Inferior parietal cortex (tissue), 1 donor: ENCODE data around the gene OR51V1.

Experiments used
- DNase-seq: peaks from one replicate; pipeline ENCODE4 v3.0.0-alpha.2; 2016; ENCODE audit errors: extremely low spot score

The OR51V1 gene

DNA sequence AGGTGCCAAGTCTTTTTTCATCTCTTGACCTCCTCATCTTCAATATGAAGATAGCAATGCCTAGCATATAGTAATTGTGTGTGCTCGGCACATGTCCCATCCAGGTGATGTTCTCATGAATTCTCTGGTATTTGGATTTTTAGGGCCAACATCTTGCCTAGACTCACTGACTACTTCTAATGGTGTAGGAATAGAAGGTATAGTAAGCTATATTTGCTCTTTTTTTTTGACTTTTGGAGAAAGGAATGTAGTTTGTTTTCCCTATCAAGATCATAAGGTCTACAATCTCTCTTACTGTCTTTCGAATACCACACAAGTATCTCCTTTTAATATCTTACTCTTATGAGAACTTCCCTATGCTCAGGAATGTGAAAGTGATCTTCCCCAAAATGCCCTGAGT lies 30.6 kb upstream of the OR51V1 start:
- DNase-seq: no peak

- no peak for DNase-seq
These were observed 29.8 kb upstream of the OR51V1 start for GRCh38 chr11:5230266-5230665.

DNA sequence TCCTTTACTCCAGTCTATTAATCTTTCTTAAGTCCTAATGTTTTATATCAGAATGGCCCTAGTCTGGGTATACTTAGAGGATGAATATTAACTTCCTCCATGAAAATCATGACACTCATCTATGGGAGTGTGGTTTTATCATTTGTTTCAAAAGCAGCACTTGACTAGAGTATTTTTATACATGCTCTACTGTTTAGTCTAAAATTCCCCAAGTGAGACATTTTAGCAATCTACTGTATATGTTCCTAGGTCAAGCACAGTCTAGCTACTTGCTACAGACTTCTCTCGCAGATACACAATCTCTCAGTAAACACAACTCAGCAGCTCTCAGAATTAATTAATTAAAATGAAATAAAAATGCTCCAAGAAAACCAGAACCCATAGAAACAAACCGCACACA lies 29.3 kb upstream of the OR51V1 start:
- DNase-seq: no peak

GRCh38 chr11:5229356-5229755 lies 28.9 kb upstream of the OR51V1 start:
- DNase-seq: no peak

GRCh38 chr11:5228124-5228523 lies 27.6 kb upstream of the OR51V1 start:
- no peak for DNase-seq

DNA sequence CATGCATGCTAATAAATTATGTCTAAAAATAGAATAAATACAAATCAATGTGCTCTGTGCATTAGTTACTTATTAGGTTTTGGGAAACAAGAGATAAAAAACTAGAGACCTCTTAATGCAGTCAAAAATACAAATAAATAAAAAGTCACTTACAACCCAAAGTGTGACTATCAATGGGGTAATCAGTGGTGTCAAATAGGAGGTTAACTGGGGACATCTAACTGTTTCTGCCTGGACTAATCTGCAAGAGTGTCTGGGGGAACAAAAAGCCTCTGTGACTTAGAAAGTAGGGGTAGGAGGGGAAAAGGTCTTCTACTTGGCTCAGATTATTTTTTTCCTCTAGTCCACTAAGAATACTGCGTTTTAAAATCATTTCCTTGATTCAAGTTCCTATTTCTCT lies 27.2 kb upstream of the OR51V1 start:
- DNase-seq: no peak

- DNase-seq: no peak
These were observed 26.3 kb upstream of the OR51V1 start, which contains the start of gene HBB for GRCh38 chr11:5226732-5227310. HBB (minus strand) TSS chr11:5227071; CDS start chr11:5227021, 50 bp downstream.

GRCh38 chr11:5225480-5225871 lies 25.0 kb upstream of the OR51V1 start:
- no peak for DNase-seq

DNA sequence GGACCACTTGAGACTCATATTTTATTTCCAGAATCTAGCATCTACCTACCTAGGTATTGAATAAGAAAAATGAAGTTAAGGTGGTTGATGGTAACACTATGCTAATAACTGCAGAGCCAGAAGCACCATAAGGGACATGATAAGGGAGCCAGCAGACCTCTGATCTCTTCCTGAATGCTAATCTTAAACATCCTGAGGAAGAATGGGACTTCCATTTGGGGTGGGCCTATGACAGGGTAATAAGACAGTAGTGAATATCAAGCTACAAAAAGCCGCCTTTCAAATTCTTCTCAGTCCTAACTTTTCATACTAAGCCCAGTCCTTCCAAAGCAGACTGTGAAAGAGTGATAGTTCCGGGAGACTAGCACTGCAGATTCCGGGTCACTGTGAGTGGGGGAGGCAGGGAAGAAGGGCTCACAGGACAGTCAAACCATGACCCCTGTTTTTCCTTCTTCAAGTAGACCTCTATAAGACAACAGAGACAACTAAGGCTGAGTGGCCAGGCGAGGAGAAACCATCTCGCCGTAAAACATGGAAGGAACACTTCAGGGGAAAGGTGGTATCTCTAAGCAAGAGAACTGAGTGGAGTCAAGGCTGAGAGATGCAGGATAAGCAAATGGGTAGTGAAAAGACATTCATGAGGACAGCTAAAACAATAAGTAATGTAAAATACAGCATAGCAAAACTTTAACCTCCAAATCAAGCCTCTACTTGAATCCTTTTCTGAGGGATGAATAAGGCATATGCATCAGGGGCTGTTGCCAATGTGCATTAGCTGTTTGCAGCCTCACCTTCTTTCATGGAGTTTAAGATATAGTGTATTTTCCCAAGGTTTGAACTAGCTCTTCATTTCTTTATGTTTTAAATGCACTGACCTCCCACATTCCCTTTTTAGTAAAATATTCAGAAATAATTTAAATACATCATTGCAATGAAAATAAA lies 24.3 kb upstream of the OR51V1 start:
- no peak for DNase-seq

DNA sequence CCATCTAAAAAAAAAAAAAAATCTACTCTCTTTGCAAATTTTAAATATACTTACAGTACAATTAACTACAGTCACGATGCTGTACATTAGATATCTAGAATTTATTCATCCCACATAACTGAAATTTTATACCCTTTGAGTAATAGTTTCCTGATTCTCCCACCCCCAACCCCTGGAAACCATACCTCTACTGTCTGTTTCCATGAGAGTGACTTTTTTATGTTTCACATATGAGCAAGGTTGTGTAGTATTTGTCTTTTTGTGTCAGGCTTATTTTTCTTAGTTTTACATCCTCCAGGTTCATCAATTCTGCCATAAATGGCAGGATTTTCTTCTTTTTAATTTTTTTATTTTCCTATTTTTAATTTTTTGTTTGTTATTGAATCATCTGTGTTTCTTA lies 23.2 kb upstream of the OR51V1 start:
- DNase-seq: no peak

DNA sequence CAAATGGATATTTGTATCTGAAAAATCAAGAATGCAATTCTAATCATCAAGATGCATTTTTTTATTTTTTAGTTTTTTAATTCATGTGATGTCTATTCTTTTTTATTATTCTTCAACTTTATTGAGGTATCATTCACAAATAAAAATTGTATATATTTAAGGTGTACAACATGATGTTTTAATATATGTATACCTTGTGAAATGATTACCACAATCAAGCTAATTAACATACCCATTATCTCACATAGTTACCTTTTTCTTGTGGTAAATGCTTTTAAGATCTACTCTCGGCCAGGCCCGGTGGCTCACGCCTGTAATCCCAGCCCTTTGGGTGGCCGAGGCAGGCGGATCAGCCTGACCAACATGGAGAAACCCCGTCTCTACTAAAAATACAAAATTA lies 22.7 kb upstream of the OR51V1 start:
- no peak for DNase-seq

DNA sequence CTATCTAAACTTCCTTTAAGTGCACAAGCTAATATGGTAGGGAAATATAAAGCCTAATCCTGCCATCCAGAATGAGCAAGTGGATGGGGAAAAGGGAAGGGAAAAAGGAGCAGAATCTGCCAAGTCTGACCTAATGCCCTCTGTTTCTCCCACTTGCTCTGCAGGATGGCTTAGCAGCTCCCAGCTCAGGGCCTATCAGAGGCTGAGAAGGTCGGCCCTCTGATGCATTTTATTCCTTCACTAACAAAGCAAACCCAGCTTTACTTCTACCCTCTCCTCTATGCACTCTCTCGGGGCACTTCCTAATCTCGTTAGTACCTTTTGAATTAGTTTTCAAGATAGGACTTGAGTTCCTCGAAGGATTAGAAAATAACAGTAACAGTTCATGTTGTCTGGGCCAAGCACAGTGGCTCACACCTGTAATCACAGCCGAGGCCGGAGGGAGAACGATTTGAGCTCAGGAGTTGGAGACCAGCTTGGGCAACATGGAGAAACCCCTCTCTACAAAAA lies 9.9 kb upstream of the OR51V1 start:
- DNase-seq: no peak

- DNase-seq: peak; percentile 43
These were observed 4.3 kb upstream of the OR51V1 start for GRCh38 chr11:5204787-5205186.

- DNase-seq: no peak
These were observed 2.9 kb upstream of the OR51V1 start for GRCh38 chr11:5203366-5203765.

- DNase-seq: no peak
These were observed 2.2 kb downstream of the OR51V1 start for GRCh38 chr11:5198285-5198684.

DNA sequence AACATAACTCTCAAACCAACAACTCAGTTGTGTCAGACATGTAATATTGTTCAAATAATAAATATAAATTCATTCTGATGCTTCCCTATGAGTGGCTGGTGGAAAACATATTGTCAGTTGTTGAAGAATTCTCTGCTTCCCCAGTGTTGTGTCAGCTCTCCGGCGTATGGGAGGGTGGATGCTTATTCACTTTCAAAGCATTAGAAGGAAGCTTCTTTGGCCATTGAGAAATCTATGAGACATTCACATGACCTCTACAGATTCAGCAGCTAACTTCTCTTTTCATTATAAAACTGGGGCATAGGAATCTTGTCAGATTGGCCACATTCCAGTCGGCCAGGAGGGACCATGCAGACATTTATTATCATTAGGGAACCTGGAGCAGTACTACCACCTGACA lies 2.9 kb downstream of the OR51V1 start:
- no peak for DNase-seq

DNA sequence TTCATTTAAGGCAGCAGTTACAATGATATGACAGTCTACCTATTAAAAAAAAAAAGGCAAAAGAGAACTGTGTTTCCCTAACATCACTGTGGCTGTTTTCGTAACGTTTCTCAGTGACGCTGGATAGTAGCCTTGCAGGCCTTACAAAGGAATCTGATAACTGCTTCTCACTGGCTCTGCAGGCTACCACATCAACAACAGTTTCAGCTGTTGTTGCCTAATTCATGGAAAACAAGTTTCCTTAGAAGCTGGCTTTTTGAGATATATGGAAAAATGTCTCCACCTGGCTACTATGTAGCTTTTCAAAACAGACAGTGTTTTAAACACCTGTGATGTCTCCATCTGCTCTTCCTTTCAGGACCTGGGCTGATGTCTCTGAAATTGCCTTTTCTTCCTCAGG lies 3.8 kb downstream of the OR51V1 start:
- no peak for DNase-seq

GRCh38 chr11:5196067-5196466 lies 4.4 kb downstream of the OR51V1 start:
- no peak for DNase-seq

- no peak for DNase-seq
These were observed 7.7 kb downstream of the OR51V1 start for GRCh38 chr11:5192738-5193137.

DNA sequence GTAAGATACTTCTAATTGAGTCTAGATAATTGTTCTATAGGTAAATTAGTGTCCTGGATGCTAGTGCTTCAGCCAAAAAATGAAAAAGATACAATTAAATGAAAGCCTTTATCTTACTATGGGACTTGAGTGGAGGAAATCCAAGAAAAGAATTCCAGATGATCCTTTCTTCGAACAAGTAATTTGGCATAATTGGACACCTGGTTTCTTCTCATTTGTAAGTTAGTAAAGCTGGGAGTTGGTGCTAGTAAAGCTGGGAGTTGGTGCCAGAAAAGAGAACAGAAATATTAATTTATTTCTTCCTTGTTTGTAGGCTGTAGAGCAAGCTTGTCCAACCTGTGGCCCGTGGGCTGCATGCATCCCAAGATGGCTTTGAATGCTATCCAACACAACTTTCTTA lies 12.3 kb downstream of the OR51V1 start:
- no peak for DNase-seq

- DNase-seq: no peak
These were observed 22.2 kb downstream of the OR51V1 start for GRCh38 chr11:5178046-5178837.

DNA sequence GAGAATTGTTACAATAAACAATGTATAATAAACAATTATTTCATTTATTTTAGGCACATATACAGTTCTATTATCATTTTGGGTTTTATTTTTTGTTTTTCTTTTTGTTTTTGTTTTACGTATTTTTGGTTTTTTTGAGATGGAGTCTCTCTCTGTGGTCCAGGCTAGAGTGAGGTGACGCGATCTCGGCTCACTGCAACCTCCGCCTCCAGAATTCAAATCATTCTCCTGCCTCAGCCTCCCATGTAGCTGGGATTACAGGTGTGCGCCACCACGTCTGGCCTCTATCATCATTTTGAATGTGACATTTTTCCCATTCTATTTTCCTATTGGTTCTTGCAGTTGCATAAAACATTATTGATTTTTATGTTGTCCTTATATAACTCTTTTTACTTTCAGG lies 25.5 kb downstream of the OR51V1 start:
- DNase-seq: no peak
